Panc1 (cell line): Measurements from ENCODE around the gene PDE6A.

Experiments
- POLR2AphosphoS5 ChIP-seq: IDR thresholded peaks from 2 replicates; pipeline ENCODE4 v1.6.1; 2012; ENCODE audit warnings: mild to moderate bottlenecking, low read depth, low read length, moderate library complexity
- TCF7L2 ChIP-seq: IDR thresholded peaks from 2 replicates; pipeline ENCODE4 v1.6.1; 2011; ENCODE audit warnings: mild to moderate bottlenecking, low read depth, low read length, inconsistent platforms
- TF ChIP-seq, protein P1 (sequence below): fragments of 450-650 bp; IDR thresholded peaks from 2 replicates; pipeline ENCODE4 v1.5.1; 2017; ENCODE audit warnings: mild to moderate bottlenecking
- TF ChIP-seq, protein P2 (sequence below), 2 experiments: IDR thresholded peaks; 2 replicates each; pipeline ENCODE4 v1.6.1; 2011 to 2012; ENCODE audit warnings: low read depth in 2 of 2, control low read depth in 1 of 2, low read length in 1 of 2, mild to moderate bottlenecking in 1 of 2, moderate library complexity in 1 of 2; ENCODE audit not compliant: insufficient read depth in 1 of 2

DNA sequence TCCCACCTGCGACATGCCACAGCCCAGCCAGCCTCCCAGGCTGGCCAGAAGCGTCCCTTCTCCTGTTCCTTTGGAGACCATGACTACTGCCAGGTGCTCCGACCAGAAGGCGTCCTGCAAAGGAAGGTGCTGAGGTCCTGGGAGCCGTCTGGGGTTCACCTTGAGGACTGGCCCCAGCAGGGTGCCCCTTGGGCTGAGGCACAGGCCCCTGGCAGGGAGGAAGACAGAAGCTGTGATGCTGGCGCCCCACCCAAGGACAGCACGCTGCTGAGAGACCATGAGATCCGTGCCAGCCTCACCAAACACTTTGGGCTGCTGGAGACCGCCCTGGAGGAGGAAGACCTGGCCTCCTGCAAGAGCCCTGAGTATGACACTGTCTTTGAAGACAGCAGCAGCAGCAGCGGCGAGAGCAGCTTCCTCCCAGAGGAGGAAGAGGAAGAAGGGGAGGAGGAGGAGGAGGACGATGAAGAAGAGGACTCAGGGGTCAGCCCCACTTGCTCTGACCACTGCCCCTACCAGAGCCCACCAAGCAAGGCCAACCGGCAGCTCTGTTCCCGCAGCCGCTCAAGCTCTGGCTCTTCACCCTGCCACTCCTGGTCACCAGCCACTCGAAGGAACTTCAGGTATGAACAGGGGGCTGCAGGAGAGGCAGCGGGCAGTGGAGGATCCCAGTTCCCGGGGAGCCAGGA lies 108.0 kb downstream of the PDE6A start:
- TF ChIP-seq, protein P1, sequence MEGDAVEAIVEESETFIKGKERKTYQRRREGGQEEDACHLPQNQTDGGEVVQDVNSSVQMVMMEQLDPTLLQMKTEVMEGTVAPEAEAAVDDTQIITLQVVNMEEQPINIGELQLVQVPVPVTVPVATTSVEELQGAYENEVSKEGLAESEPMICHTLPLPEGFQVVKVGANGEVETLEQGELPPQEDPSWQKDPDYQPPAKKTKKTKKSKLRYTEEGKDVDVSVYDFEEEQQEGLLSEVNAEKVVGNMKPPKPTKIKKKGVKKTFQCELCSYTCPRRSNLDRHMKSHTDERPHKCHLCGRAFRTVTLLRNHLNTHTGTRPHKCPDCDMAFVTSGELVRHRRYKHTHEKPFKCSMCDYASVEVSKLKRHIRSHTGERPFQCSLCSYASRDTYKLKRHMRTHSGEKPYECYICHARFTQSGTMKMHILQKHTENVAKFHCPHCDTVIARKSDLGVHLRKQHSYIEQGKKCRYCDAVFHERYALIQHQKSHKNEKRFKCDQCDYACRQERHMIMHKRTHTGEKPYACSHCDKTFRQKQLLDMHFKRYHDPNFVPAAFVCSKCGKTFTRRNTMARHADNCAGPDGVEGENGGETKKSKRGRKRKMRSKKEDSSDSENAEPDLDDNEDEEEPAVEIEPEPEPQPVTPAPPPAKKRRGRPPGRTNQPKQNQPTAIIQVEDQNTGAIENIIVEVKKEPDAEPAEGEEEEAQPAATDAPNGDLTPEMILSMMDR: no peak
- TF ChIP-seq POLR2AphosphoS5: no peak
- TF ChIP-seq TCF7L2: no peak
- TF ChIP-seq, protein P2, sequence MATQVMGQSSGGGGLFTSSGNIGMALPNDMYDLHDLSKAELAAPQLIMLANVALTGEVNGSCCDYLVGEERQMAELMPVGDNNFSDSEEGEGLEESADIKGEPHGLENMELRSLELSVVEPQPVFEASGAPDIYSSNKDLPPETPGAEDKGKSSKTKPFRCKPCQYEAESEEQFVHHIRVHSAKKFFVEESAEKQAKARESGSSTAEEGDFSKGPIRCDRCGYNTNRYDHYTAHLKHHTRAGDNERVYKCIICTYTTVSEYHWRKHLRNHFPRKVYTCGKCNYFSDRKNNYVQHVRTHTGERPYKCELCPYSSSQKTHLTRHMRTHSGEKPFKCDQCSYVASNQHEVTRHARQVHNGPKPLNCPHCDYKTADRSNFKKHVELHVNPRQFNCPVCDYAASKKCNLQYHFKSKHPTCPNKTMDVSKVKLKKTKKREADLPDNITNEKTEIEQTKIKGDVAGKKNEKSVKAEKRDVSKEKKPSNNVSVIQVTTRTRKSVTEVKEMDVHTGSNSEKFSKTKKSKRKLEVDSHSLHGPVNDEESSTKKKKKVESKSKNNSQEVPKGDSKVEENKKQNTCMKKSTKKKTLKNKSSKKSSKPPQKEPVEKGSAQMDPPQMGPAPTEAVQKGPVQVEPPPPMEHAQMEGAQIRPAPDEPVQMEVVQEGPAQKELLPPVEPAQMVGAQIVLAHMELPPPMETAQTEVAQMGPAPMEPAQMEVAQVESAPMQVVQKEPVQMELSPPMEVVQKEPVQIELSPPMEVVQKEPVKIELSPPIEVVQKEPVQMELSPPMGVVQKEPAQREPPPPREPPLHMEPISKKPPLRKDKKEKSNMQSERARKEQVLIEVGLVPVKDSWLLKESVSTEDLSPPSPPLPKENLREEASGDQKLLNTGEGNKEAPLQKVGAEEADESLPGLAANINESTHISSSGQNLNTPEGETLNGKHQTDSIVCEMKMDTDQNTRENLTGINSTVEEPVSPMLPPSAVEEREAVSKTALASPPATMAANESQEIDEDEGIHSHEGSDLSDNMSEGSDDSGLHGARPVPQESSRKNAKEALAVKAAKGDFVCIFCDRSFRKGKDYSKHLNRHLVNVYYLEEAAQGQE (IDR thresholded peaks at IDR 0.05; ENCODE audit: insufficient read depth in 1 of 2, low read depth in 2 of 2, low read length in 1 of 2): no peak
